ENCODE results near the gene DIP2B.

- TF ChIP-seq ELF4 (IDR thresholded peaks at IDR 0.05) (no peak), FOXM1 (IDR thresholded peaks at IDR 0.05; ENCODE audit: borderline replicate concordance) (no peak), PKNOX1 (IDR thresholded peaks at IDR 0.05) (no peak), BHLHE40 (IDR thresholded peaks at IDR 0.05; ENCODE audit: borderline replicate concordance) (no peak)
Measured at GRCh38 chr12:50626026-50626425, 121.2 kb downstream of the DIP2B start.

Data from HEK293T (cell line).